Measurements from ENCODE around the gene TMPRSS3.

Gene TMPRSS3

GRCh38 chr21:42349420-42350317 is 46.2 kb downstream of the TMPRSS3 start:
- TF ChIP-seq EGR1 (IDR thresholded peaks at IDR 0.05) = no peak
- TF ChIP-seq CEBPB (IDR thresholded peaks at IDR 0.05) = no peak
- TF ChIP-seq CREB1 (IDR thresholded peaks at IDR 0.05; ENCODE audit: low read depth) = no peak
- TF ChIP-seq ZBTB7A (IDR thresholded peaks at IDR 0.05; ENCODE audit: low read depth) = no peak
- TF ChIP-seq, protein P1, sequence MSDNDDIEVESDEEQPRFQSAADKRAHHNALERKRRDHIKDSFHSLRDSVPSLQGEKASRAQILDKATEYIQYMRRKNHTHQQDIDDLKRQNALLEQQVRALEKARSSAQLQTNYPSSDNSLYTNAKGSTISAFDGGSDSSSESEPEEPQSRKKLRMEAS (IDR thresholded peaks at IDR 0.05) = no peak
- TF ChIP-seq RAD21 (IDR thresholded peaks at IDR 0.05; ENCODE audit: low read depth) = no peak
- no peak for TF ChIP-seq REST (IDR thresholded peaks at IDR 0.05; ENCODE audit: low read depth)
- TF ChIP-seq NFIC (IDR thresholded peaks at IDR 0.05) = no peak
- no peak for TF ChIP-seq TEAD4 (IDR thresholded peaks at IDR 0.05)
- TF ChIP-seq FOXM1 (IDR thresholded peaks at IDR 0.05; ENCODE audit: borderline replicate concordance, low read depth) = no peak
- TF ChIP-seq EP300 (IDR thresholded peaks at IDR 0.05; ENCODE audit: borderline replicate concordance) = no peak
- no peak for TF ChIP-seq TAF1 (IDR thresholded peaks at IDR 0.05; ENCODE audit: low read depth)
- no peak for TF ChIP-seq YY1 (IDR thresholded peaks at IDR 0.05; ENCODE audit: low read depth)
- TF ChIP-seq USF1 (IDR thresholded peaks at IDR 0.05) = no peak
- TF ChIP-seq TCF12 (IDR thresholded peaks at IDR 0.05; ENCODE audit: low read depth) = no peak

- TF ChIP-seq YY1 (IDR thresholded peaks at IDR 0.05; ENCODE audit: low read depth) = no peak
- TF ChIP-seq TCF12 (IDR thresholded peaks at IDR 0.05; ENCODE audit: low read depth) = no peak
- TF ChIP-seq REST (IDR thresholded peaks at IDR 0.05; ENCODE audit: low read depth) = no peak
- no peak for TF ChIP-seq FOXM1 (IDR thresholded peaks at IDR 0.05; ENCODE audit: borderline replicate concordance, low read depth)
- TF ChIP-seq USF1 (IDR thresholded peaks at IDR 0.05) = no peak
- TF ChIP-seq TAF1 (IDR thresholded peaks at IDR 0.05; ENCODE audit: low read depth) = no peak
- no peak for TF ChIP-seq EP300 (IDR thresholded peaks at IDR 0.05; ENCODE audit: borderline replicate concordance)
- no peak for TF ChIP-seq ZBTB7A (IDR thresholded peaks at IDR 0.05; ENCODE audit: low read depth)
- TF ChIP-seq, protein P1 (IDR thresholded peaks at IDR 0.05) = no peak
- TF ChIP-seq CEBPB (IDR thresholded peaks at IDR 0.05) = no peak
- TF ChIP-seq NFIC (IDR thresholded peaks at IDR 0.05) = no peak
- no peak for TF ChIP-seq CREB1 (IDR thresholded peaks at IDR 0.05; ENCODE audit: low read depth)
- no peak for TF ChIP-seq RAD21 (IDR thresholded peaks at IDR 0.05; ENCODE audit: low read depth)
- TF ChIP-seq EGR1 (IDR thresholded peaks at IDR 0.05) = no peak
- TF ChIP-seq TEAD4 (IDR thresholded peaks at IDR 0.05) = no peak
Measured at GRCh38 chr21:42348762-42349161, 47.1 kb downstream of the TMPRSS3 start.

- no peak for TF ChIP-seq CREB1 (IDR thresholded peaks at IDR 0.05; ENCODE audit: low read depth)
Measured at GRCh38 chr21:42347601-42348327, 48.1 kb downstream of the TMPRSS3 start.

GRCh38 chr21:42346866-42347600 is 48.8 kb downstream of the TMPRSS3 start:
- TF ChIP-seq EP300 (IDR thresholded peaks at IDR 0.05; ENCODE audit: borderline replicate concordance) (no peak), USF1 (IDR thresholded peaks at IDR 0.05) (no peak), NFIC (IDR thresholded peaks at IDR 0.05) (no peak), EGR1 (IDR thresholded peaks at IDR 0.05) (no peak), RAD21 (IDR thresholded peaks at IDR 0.05; ENCODE audit: low read depth) (no peak), REST (IDR thresholded peaks at IDR 0.05; ENCODE audit: low read depth) (no peak), YY1 (IDR thresholded peaks at IDR 0.05; ENCODE audit: low read depth) (no peak), TEAD4 (IDR thresholded peaks at IDR 0.05) (no peak), CREB1 (IDR thresholded peaks at IDR 0.05; ENCODE audit: low read depth) (no peak), TAF1 (IDR thresholded peaks at IDR 0.05; ENCODE audit: low read depth) (no peak), ZBTB7A (IDR thresholded peaks at IDR 0.05; ENCODE audit: low read depth) (no peak), CEBPB (IDR thresholded peaks at IDR 0.05) (no peak), FOXM1 (IDR thresholded peaks at IDR 0.05; ENCODE audit: borderline replicate concordance, low read depth) (no peak), TCF12 (IDR thresholded peaks at IDR 0.05; ENCODE audit: low read depth) (no peak)
- TF ChIP-seq, protein P1 (IDR thresholded peaks at IDR 0.05) = no peak

Measured in Ishikawa (cell line).